DOHH2 (cell line): ENCODE data around the gene TPCN2.

Experiments used
- EZH2phosphoT487 ChIP-seq: fragments of 200-600 bp; sonication (generic); IDR thresholded peaks from 2 replicates; pipeline ENCODE4 v1.6.1; 2017; ENCODE audit warnings: borderline replicate concordance, mild to moderate bottlenecking, antibody characterized with exemption, low read length, moderate library complexity, mixed read lengths
- TF ChIP-seq, protein P1 (sequence below): fragments of 200-600 bp; sonication (generic); IDR thresholded peaks from one replicate; pipeline ENCODE4 v1.5.1; 2014; ENCODE audit warnings: antibody characterized with exemption, mild to moderate bottlenecking, low read depth, low read length; ENCODE audit not compliant: poor library complexity, severe bottlenecking

DNA sequence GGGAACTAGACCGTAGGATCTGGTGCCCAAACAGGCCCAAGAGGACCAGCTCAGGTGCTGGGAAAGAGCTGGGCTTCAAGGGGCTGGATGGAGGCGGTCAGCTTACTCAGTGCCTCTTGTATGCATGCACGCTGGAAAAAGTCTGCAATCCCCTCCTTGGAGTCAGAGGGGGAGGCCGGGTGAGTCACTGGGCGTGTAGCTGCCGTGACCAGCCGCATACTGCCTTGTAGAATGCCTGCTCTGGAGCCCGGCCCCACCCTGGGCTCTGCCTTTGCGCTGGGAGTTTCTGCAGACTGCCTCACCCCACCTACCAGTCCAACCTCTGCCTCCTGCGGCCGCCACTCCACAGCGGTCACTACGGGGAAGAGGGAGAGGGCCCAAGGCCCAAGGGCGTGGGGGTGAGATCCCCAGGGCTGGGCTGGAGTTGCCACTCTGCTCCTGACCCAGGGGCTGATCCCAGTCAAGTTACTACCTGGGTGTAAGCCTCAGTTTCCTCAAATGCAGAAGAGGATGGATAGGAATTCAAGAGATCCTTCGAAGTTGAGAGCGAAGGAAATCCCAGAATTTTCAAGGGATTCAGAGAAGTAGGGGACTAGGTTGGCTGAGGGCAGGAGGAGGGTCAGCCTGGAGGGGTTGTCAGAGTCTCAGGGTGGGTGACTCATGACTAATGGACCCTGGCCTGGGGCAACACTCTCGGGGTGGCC is 39.8 kb upstream of the TPCN2 start:
- TF ChIP-seq, protein P1, sequence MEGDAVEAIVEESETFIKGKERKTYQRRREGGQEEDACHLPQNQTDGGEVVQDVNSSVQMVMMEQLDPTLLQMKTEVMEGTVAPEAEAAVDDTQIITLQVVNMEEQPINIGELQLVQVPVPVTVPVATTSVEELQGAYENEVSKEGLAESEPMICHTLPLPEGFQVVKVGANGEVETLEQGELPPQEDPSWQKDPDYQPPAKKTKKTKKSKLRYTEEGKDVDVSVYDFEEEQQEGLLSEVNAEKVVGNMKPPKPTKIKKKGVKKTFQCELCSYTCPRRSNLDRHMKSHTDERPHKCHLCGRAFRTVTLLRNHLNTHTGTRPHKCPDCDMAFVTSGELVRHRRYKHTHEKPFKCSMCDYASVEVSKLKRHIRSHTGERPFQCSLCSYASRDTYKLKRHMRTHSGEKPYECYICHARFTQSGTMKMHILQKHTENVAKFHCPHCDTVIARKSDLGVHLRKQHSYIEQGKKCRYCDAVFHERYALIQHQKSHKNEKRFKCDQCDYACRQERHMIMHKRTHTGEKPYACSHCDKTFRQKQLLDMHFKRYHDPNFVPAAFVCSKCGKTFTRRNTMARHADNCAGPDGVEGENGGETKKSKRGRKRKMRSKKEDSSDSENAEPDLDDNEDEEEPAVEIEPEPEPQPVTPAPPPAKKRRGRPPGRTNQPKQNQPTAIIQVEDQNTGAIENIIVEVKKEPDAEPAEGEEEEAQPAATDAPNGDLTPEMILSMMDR, result no peak
- TF ChIP-seq EZH2phosphoT487, result no peak
